SH-SY5Y (cell line): ENCODE measurements around the gene SMAD3.

Experiments
- GATA2 ChIP-seq: IDR thresholded peaks from 2 replicates; pipeline ENCODE4 v1.6.1; 2011; ENCODE audit warnings: mild to moderate bottlenecking, low read depth, low read length
- GATA3 ChIP-seq: IDR thresholded peaks from 2 replicates; pipeline ENCODE4 v1.6.1; 2011; ENCODE audit warnings: low read depth, mild to moderate bottlenecking, low read length, moderate library complexity

GRCh38 chr15:67170143-67170925 lies 104.9 kb downstream of the SMAD3 start:
- TF ChIP-seq GATA2 (no peak), GATA3 (no peak)
